HG03045 (cell line): ENCODE data around the gene INSC.

Source experiments
- ATAC-seq: cut with Tn5 transposase; IDR thresholded peaks from one replicate; pipeline ENCODE4 v1.9.1; 2021; ENCODE audit warnings: mild to moderate bottlenecking, moderate library complexity; ENCODE audit not compliant: unreplicated experiment

The INSC gene

GRCh38 chr11:15276621-15277020 is 161.9 kb downstream of the INSC start:
- no peak for ATAC-seq

- no peak for ATAC-seq
These were observed 163.4 kb downstream of the INSC start for GRCh38 chr11:15278128-15278527.

- ATAC-seq = no peak
These were observed 165.7 kb downstream of the INSC start for GRCh38 chr11:15280393-15280792.

DNA sequence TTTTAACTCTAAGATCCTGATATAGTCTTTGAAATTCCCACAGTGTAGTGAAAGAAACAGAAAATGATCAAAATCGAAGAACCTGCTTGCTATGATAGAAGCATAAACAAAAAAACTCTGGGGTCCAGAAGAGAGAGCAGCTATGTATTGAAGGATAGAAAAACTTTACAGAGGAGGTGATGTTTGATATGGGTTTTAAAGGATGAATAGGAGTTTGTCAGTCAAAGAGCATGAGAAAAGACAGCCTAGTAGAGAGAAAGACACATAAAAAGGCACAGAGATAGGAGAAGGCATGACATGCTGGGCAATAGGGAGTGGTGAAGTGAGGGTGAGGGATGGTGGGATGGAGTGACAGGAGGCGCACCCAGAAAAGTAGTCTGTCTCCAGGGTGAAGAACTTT is 168.0 kb downstream of the INSC start:
- no peak for ATAC-seq

DNA sequence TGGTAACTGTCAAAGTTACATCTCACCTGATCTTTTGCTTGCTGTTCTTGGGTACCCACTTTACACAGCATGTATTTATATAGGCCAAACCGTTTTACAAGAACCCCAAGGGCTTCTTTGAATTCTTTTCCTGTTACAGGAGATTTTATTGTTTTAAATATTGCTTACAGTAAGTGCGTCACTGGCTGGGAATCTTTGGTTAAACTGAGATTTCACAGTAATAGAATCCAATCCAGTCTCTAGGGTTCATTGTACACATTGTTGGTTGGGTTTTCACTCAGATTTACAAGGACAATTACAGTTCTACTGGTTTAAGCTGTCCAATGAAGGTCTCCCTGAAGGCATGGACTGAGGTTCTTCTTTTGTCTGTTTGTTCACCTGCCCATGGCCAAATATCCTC is 171.7 kb downstream of the INSC start:
- ATAC-seq = no peak

GRCh38 chr11:15288863-15289262 is 174.1 kb downstream of the INSC start:
- no peak for ATAC-seq

- no peak for ATAC-seq
These were observed 175.0 kb downstream of the INSC start for GRCh38 chr11:15289723-15290122.

- ATAC-seq = no peak
These were observed 177.2 kb downstream of the INSC start for GRCh38 chr11:15291885-15292284.

- ATAC-seq = no peak
These were observed 179.4 kb downstream of the INSC start for GRCh38 chr11:15293975-15294620.

DNA sequence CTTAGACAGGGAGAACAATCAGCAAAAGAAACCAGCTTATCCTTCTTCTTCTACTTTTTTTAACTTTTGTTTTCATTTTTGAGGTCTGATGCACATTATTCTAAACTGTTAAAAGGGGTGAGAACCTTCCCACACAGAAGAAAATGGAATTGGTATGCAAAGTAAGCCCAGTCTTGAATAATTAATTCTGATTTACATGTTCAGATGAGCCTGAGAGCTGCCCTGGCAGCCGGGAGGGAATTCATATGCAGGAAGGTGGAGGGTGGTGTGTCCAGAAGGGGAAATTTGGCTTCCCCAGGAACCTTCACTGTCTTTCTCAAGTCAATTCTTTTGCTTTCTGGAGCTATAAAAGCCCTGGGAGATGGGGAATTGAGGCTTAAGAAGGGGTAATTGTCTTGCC is 181.0 kb downstream of the INSC start:
- no peak for ATAC-seq
